HG03103 (cell line): Measurements from ENCODE around the gene RPA4.
"Not testable (repeated sequence)": the region's sequence is repeated elsewhere in the genome, so short reads cannot be mapped to it uniquely, and the experiment has no call there.

ENCODE experiments used
- ATAC-seq: cut with Tn5 transposase; IDR thresholded peaks from one replicate; pipeline ENCODE4 v1.9.1; 2021; ENCODE audit warnings: low read depth; ENCODE audit not compliant: unreplicated experiment

Gene RPA4

GRCh38 chrX:96883608-96884007, at the start of gene RPA4:
Gene RPA4, plus strand, starts transcription at chrX:96883908. Its CDS starts 403 bp downstream, at chrX:96884311.
- no peak for ATAC-seq

- no peak for ATAC-seq
Measured at GRCh38 chrX:96834137-96834536, 49.6 kb upstream of the RPA4 start.

GRCh38 chrX:96835660-96836289, 47.9 kb upstream of the RPA4 start:
- peak; percentile 67 for ATAC-seq

- no peak for ATAC-seq
Measured at GRCh38 chrX:96837808-96838207, 45.9 kb upstream of the RPA4 start.

- no peak for ATAC-seq
Measured at GRCh38 chrX:96838537-96838936, 45.2 kb upstream of the RPA4 start.

GRCh38 chrX:96841325-96841724, 42.4 kb upstream of the RPA4 start:
- no peak for ATAC-seq

GRCh38 chrX:96841866-96842265, 41.8 kb upstream of the RPA4 start:
- not testable (repeated sequence) for ATAC-seq

GRCh38 chrX:96843566-96843965, 40.1 kb upstream of the RPA4 start:
- no peak for ATAC-seq

- no peak for ATAC-seq
Measured at GRCh38 chrX:96846841-96847240, 36.9 kb upstream of the RPA4 start.

- not testable (repeated sequence) for ATAC-seq
Measured at GRCh38 chrX:96859422-96859821, 24.3 kb upstream of the RPA4 start.

- ATAC-seq: peak; percentile 72
Measured at GRCh38 chrX:96861218-96861617, 22.5 kb upstream of the RPA4 start.

- ATAC-seq: no peak
Measured at GRCh38 chrX:96861661-96862060, 22.0 kb upstream of the RPA4 start.

GRCh38 chrX:96884027-96884426, 319 bp downstream of the RPA4 start:
- ATAC-seq: no peak

- no peak for ATAC-seq
Measured at GRCh38 chrX:96889726-96890125, 6.0 kb downstream of the RPA4 start.

- ATAC-seq: no peak
Measured at GRCh38 chrX:96906741-96907140, 23.0 kb downstream of the RPA4 start.

GRCh38 chrX:96907516-96908272, 24.0 kb downstream of the RPA4 start:
- ATAC-seq: no peak

GRCh38 chrX:96909291-96909690, 25.6 kb downstream of the RPA4 start:
- no peak for ATAC-seq

- ATAC-seq: no peak
Measured at GRCh38 chrX:96918864-96919263, 35.2 kb downstream of the RPA4 start.

- ATAC-seq: no peak
Measured at GRCh38 chrX:96919672-96920071, 36.0 kb downstream of the RPA4 start.

- ATAC-seq: no peak
Measured at GRCh38 chrX:96924581-96924980, 40.9 kb downstream of the RPA4 start.

- ATAC-seq: no peak
Measured at GRCh38 chrX:96929036-96929435, 45.3 kb downstream of the RPA4 start.
